Astrocyte of the spinal cord (primary cell): Measurements from ENCODE around the gene CYP1B1.

Experiments used
- DNase-seq: peaks from one replicate; pipeline ENCODE4 v3.0.0; 2011; ENCODE audit warnings: low read depth, low spot score
- H3K4me3 ChIP-seq: 2 replicates; pipeline ENCODE4 v1.5.1; 2011; ENCODE audit warnings: low read depth, mild to moderate bottlenecking, low read length, moderate library complexity
- in situ Hi-C: cut with HindIII; loops from 2 replicates; pipeline ENCODE4 v1.10.0; 2017; ENCODE audit warnings: low sequenced_read_pairs
- TF ChIP-seq, protein P1 (sequence below): IDR thresholded peaks from 2 replicates; pipeline ENCODE4 v1.5.1; 2012; ENCODE audit warnings: low read depth, mild to moderate bottlenecking, low read length, inconsistent platforms

The CYP1B1 gene

DNA sequence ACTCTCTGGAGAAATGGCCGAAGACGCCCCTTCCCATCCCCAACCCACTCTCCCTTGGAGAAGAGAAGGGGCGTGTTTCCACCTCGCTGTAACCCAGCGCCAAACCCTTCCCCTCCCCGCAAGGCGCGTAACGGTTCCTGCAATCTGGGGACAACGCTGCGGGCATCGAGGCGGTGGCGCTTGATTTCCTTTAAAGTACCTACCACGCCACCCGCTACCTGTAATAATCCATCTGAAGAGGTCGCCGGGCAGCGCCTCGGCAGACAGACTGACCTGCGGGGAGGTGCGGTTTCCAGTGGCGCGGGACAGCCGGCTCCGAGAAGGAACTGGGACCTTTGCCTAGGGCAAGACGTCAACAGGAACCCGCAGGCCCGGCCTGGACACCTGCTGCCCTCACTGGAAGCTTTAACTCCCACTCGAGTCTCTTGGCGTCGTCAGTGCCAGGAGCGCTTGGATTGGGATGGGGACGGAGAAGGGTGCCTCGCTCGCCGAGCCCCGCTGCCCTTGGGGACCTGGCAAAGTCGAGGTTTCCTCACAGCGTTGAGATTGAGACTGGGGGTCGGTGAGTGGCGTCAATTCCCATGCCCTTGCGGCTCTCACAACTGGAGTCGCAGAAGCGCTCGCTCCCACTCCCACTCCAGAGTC is at the start of gene CYP1B1:
Gene CYP1B1 (minus strand): TSS at position 645 of the 645 bp plus-strand sequence. CDS start 763 bp downstream, outside the sequence.
- no peak for DNase-seq
- in situ Hi-C loops = no loop called here

DNA sequence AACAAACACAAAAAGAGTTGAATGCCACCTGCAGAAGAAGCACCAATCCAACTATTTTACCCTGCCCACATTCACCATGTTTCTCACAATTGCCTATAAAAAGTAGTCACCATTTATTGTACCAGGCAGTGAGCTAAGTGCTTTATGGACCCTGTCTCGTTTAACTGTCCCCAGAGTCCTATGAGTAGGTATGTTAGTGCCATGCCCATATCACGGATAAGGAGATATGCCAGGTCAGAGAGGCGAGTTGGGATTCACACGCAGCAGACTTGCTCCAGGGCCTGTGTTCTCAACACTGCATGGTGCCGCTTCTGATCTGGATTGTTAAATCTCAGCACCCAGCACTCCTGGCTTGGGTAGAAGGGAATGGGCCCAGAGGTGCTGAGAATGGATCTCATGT is 49.1 kb upstream of the CYP1B1 start:
- in situ Hi-C loops = no loop called here
- no peak overlapping the region for H3K4me3 ChIP-seq
- TF ChIP-seq, protein P1, sequence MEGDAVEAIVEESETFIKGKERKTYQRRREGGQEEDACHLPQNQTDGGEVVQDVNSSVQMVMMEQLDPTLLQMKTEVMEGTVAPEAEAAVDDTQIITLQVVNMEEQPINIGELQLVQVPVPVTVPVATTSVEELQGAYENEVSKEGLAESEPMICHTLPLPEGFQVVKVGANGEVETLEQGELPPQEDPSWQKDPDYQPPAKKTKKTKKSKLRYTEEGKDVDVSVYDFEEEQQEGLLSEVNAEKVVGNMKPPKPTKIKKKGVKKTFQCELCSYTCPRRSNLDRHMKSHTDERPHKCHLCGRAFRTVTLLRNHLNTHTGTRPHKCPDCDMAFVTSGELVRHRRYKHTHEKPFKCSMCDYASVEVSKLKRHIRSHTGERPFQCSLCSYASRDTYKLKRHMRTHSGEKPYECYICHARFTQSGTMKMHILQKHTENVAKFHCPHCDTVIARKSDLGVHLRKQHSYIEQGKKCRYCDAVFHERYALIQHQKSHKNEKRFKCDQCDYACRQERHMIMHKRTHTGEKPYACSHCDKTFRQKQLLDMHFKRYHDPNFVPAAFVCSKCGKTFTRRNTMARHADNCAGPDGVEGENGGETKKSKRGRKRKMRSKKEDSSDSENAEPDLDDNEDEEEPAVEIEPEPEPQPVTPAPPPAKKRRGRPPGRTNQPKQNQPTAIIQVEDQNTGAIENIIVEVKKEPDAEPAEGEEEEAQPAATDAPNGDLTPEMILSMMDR = no peak
- no peak for DNase-seq

More for the DNA sequence above, at the start of gene CYP1B1:
- TF ChIP-seq, protein P1 = no peak
- peak within 1 kb of the TSS; percentile 63 for H3K4me3 ChIP-seq

DNA sequence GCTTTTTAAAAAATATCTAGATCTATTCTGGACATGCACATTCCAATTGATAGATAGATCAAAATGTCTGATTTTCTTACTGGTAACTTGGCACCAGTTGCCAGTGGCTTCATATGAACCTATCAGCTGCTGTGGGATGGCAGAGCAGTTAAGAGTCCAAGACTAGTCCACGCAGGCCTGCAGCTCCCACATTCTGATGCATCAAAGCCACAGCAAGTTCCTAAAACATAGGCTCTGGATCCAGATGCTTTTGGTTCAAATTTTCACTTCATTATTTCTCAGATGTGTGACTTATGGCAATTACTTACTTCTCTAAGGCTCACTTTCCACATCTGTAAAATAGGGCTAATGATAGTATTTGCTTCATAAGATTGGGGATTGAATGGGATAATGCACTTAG is 48.0 kb upstream of the CYP1B1 start:
- in situ Hi-C loops = no loop called here
- no peak for DNase-seq
- TF ChIP-seq, protein P1 = no peak
- no peak overlapping the region for H3K4me3 ChIP-seq

DNA sequence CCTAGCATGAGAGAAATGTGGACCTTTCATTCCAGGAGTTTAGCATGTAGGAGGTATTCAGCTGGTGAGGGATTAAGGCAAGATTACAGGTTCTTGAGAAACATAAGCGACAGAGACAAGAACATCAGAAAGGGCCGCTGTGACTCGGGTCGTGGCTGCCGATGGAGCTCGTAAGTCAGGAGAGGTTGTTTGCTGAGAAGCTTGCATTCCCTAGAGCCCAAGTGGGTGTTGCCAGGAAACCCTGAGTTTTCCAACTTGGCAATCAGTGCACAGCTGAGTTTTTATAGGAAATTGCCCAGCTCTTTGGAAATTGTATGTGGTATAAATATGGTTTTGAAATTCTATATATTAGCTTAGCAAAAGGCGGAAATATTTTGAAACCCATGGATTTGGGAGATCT is 46.4 kb upstream of the CYP1B1 start:
- DNase-seq = no peak

DNA sequence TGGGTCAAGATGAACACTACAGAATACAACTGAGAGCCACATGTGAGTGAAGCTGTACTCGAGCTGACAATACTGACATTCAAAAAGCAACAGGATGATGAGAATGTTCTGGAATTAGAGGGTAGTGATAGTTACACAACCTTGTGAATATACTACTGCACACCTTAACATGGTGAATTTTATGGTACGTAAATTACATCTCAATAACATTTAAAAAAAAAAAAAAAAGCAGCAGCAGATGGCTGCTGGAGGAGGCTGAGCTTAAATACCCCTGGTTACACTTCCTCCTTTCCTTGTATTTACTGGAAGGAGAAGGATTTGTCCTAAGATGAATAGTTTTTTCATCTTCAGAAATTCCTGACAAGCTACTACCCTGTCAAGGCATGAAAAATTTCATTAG is 45.5 kb upstream of the CYP1B1 start:
- in situ Hi-C loops = no loop called here
- no peak overlapping the region for H3K4me3 ChIP-seq
- TF ChIP-seq, protein P1 = no peak
- no peak for DNase-seq

More for the DNA sequence above, 46.4 kb upstream of the CYP1B1 start:
- TF ChIP-seq, protein P1 = no peak
- in situ Hi-C loops = no loop called here
- no peak overlapping the region for H3K4me3 ChIP-seq

DNA sequence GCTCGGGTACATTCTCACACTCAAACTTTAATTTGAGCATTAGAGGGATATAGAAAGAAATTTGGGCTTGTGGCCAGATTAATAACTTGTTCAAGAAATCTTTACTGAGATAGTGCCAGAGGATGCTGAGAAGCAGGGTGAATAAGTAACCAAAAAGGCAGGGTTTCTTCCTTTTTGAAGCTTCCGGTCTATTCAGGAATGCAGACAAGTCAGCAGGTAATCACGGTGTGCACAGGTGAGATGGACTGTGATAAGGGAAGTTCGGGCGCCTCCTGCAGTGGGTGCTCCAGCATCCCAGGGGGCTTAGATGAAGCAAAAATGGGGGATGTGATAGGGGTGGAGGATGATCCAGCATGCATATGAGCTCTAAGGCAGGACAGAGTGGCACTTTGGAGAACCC is 44.9 kb upstream of the CYP1B1 start:
- TF ChIP-seq, protein P1 = no peak
- in situ Hi-C loops = no loop called here
- H3K4me3 ChIP-seq = no peak overlapping the region
- DNase-seq = no peak
